Neural crest cell (in vitro differentiated cells): ENCODE results near the gene MAP4K1. TPM values are rescaled to one million over a fixed set of nuclear protein-coding genes. Genes with fewer than 3 reads are reported as not detected.

Source experiments
- DNase-seq: peaks from one replicate; pipeline ENCODE4 v3.0.0; 2021; ENCODE audit warnings: low read depth, mixed read lengths, low spot score
- H3K27ac Mint-ChIP-seq: one replicate; pipeline ENCODE4 v1.8.0; 2021; ENCODE audit warnings: mild to moderate bottlenecking, mixed read lengths; ENCODE audit not compliant: unreplicated experiment
- H3K27me3 Mint-ChIP-seq: 2 replicates; pipeline ENCODE4 v1.8.0; 2021; ENCODE audit warnings: low read depth, mild to moderate bottlenecking, mixed read lengths
- H3K36me3 Mint-ChIP-seq: 2 replicates; pipeline ENCODE4 v1.8.0; 2021; ENCODE audit warnings: low read depth, mild to moderate bottlenecking, mixed read lengths
- H3K4me1 Mint-ChIP-seq: 2 replicates; pipeline ENCODE4 v1.8.0; 2021; ENCODE audit warnings: mixed read lengths
- H3K4me3 Mint-ChIP-seq: one replicate; pipeline ENCODE4 v1.8.0; 2021; ENCODE audit warnings: mild to moderate bottlenecking, mixed read lengths
- H3K9me3 Mint-ChIP-seq: 2 replicates; pipeline ENCODE4 v1.8.0; 2021; ENCODE audit warnings: mixed read lengths
- CTCF ChIP-seq: fragments of 200-600 bp; sonication (generic); conservative IDR thresholded peaks from 2 replicates; pipeline ENCODE4 v1.5.0; 2021; ENCODE audit warnings: antibody characterized with exemption, mild to moderate bottlenecking
- total RNA-seq: library from RNA; stranded (reverse); gene quantifications from 2 replicates; pipeline ENCODE4 v1.2.1, GENCODE V29; 2021

The MAP4K1 gene
- total RNA-seq, 1 donor from 2014 or later, result 3.4 TPM

- no peak overlapping the region for H3K27ac Mint-ChIP-seq
- peaks cover 16% of the 10 kb centered on the region for H3K27me3 Mint-ChIP-seq
- no peak overlapping the region for H3K4me3 Mint-ChIP-seq
- H3K9me3 Mint-ChIP-seq, result no peaks in the 10 kb centered on the region
- peaks cover 4% of the 10 kb centered on the region for H3K4me1 Mint-ChIP-seq
- no peaks in the 10 kb centered on the region for H3K36me3 Mint-ChIP-seq
- no peak for DNase-seq
- no peak for TF ChIP-seq CTCF
Observed at GRCh38 chr19:38597075-38597474, 20.7 kb downstream of the MAP4K1 start.

- no peaks in the 10 kb centered on the region for H3K9me3 Mint-ChIP-seq
- H3K27me3 Mint-ChIP-seq, result peaks cover 16% of the 10 kb centered on the region
- DNase-seq, result peak; percentile 65
- peak overlapping the region; percentile 84 for H3K4me3 Mint-ChIP-seq
- no peak for TF ChIP-seq CTCF
- H3K4me1 Mint-ChIP-seq, result peaks cover 4% of the 10 kb centered on the region
- no peak overlapping the region for H3K27ac Mint-ChIP-seq
- H3K36me3 Mint-ChIP-seq, result no peaks in the 10 kb centered on the region
Observed at GRCh38 chr19:38596057-38596981, 21.4 kb downstream of the MAP4K1 start.

- Mint-ChIP-seq H3K27me3 (peaks cover 16% of the 10 kb centered on the region), H3K4me1 (peaks cover 4% of the 10 kb centered on the region), H3K4me3 (no peak overlapping the region), H3K36me3 (no peaks in the 10 kb centered on the region), H3K9me3 (no peaks in the 10 kb centered on the region), H3K27ac (no peak overlapping the region)
- peak; percentile 16 for TF ChIP-seq CTCF
- DNase-seq, result no peak
Observed at GRCh38 chr19:38592940-38593339, 24.8 kb downstream of the MAP4K1 start.

- Mint-ChIP-seq H3K36me3 (no peaks in the 10 kb centered on the region), H3K4me3 (no peak overlapping the region), H3K27ac (no peak overlapping the region), H3K4me1 (no peaks in the 10 kb centered on the region), H3K27me3 (no peaks in the 10 kb centered on the region), H3K9me3 (no peaks in the 10 kb centered on the region)
- no peak for TF ChIP-seq CTCF
- no peak for DNase-seq
Observed at GRCh38 chr19:38588041-38588440, 29.7 kb downstream of the MAP4K1 start.

GRCh38 chr19:38587562-38587961 is 30.2 kb downstream of the MAP4K1 start:
- no peaks in the 10 kb centered on the region for H3K36me3 Mint-ChIP-seq
- no peaks in the 10 kb centered on the region for H3K27me3 Mint-ChIP-seq
- H3K4me3 Mint-ChIP-seq, result no peak overlapping the region
- TF ChIP-seq CTCF, result no peak
- no peaks in the 10 kb centered on the region for H3K4me1 Mint-ChIP-seq
- no peaks in the 10 kb centered on the region for H3K9me3 Mint-ChIP-seq
- no peak overlapping the region for H3K27ac Mint-ChIP-seq
- no peak for DNase-seq
